ENCODE results near the gene RIBC2.
A peak's percentile ranks its signal among the peaks of the same experiment; 100 is the strongest.

The RIBC2 gene

GRCh38 chr22:45398214-45398613 lies 15.3 kb upstream of the RIBC2 start:
- Histone ChIP-seq H3K36me3 (replicated peaks in 1 of 2; ENCODE audit: control insufficient read depth in 2 of 2, insufficient read depth in 2 of 2, low read length in 2 of 2) (no peaks in the 10 kb centered on the region), H3K23ac (ENCODE audit: low read depth, low read length, poor library complexity) (no peak overlapping the region), H3K79me1 (ENCODE audit: low read depth, low read length) (no peaks in the 10 kb centered on the region), H2BK120ac (ENCODE audit: low read depth, low read length) (no peak overlapping the region), H3K4me2 (ENCODE audit: insufficient read depth, low read length, poor library complexity, severe bottlenecking) (no peak overlapping the region), H2BK5ac (ENCODE audit: low read length) (no peak overlapping the region), H3K27me3 (ENCODE audit: control insufficient read depth in 3 of 3, insufficient read depth in 3 of 3, low read depth in 1 of 3, low read length in 3 of 3) (peaks cover 0 to 25% (median 0%) of the 10 kb centered on the region in 3 experiments), H2AK5ac (ENCODE audit: low read depth, low read length) (peak overlapping the region; percentile 41), H3K4me3 (ENCODE audit: low read length in 2 of 2) (no peak overlapping the region), H3K4me1 (ENCODE audit: control insufficient read depth in 2 of 2, insufficient read depth in 1 of 2, low read depth in 1 of 2, low read length in 2 of 2) (peaks cover 0 to 5% of the 10 kb centered on the region in 2 donors), H2AFZ (ENCODE audit: low read length) (no peak overlapping the region), H3K18ac (ENCODE audit: low read length) (peak overlapping the region; percentile 52), H4K8ac (ENCODE audit: low read depth, low read length) (no peak overlapping the region), H2BK15ac (ENCODE audit: low read length) (no peak overlapping the region), H3K14ac (ENCODE audit: low read length) (no peak overlapping the region), H4K91ac (ENCODE audit: low read depth, low read length, poor library complexity) (no peak overlapping the region), H2BK12ac (ENCODE audit: low read length) (no peak overlapping the region), H3K4ac (ENCODE audit: low read length) (no peak overlapping the region), H3K9me3 (replicated peaks in 1 of 2; ENCODE audit: control insufficient read depth in 2 of 2, insufficient read depth in 1 of 2, low read depth in 1 of 2, low read length in 2 of 2) (no peaks in the 10 kb centered on the region), H3K27ac (replicated peaks; ENCODE audit: low read length) (no peak overlapping the region), H3K9ac (ENCODE audit: low read depth, low read length, poor library complexity) (no peak overlapping the region)
- WGBS, 2 donors (ENCODE audit: extremely low coverage in 2 of 2, insufficient read length in 2 of 2, insufficient replicate concordance in 1 of 2) = no CpG with 5 or more reads among the region's 13 CpGs
- DNase-seq (ENCODE audit: low spot score) = no peak

GRCh38 chr22:45399712-45400445 lies 13.6 kb upstream of the RIBC2 start:
- no peak overlapping the region for H2AFZ ChIP-seq (ENCODE audit: low read length)
- H4K8ac ChIP-seq (ENCODE audit: low read depth, low read length) = no peak overlapping the region
- no peak overlapping the region for H2BK12ac ChIP-seq (ENCODE audit: low read length)
- no peak overlapping the region for H3K4me2 ChIP-seq (ENCODE audit: insufficient read depth, low read length, poor library complexity, severe bottlenecking)
- no peak overlapping the region for H2BK15ac ChIP-seq (ENCODE audit: low read length)
- H3K18ac ChIP-seq (ENCODE audit: low read length) = no peak overlapping the region
- WGBS, 2 donors (ENCODE audit: extremely low coverage in 2 of 2, insufficient read length in 2 of 2, insufficient replicate concordance in 1 of 2) = no CpG with 5 or more reads among the region's 5 CpGs
- no peak overlapping the region for H3K14ac ChIP-seq (ENCODE audit: low read length)
- no peak overlapping the region for H2AK5ac ChIP-seq (ENCODE audit: low read depth, low read length)
- no peak overlapping the region for H4K91ac ChIP-seq (ENCODE audit: low read depth, low read length, poor library complexity)
- H3K27ac ChIP-seq (replicated peaks; ENCODE audit: low read length) = no peak overlapping the region
- no peak overlapping the region for H3K4ac ChIP-seq (ENCODE audit: low read length)
- no peak overlapping the region for H2BK5ac ChIP-seq (ENCODE audit: low read length)
- no peak overlapping the region for H3K4me3 ChIP-seq (ENCODE audit: low read length in 2 of 2)
- no peaks in the 10 kb centered on the region for H3K9me3 ChIP-seq (replicated peaks in 1 of 2; ENCODE audit: control insufficient read depth in 2 of 2, insufficient read depth in 1 of 2, low read depth in 1 of 2, low read length in 2 of 2)
- no peaks in the 10 kb centered on the region for H3K36me3 ChIP-seq (replicated peaks in 1 of 2; ENCODE audit: control insufficient read depth in 2 of 2, insufficient read depth in 2 of 2, low read length in 2 of 2)
- DNase-seq (ENCODE audit: low spot score) = no peak
- H3K23ac ChIP-seq (ENCODE audit: low read depth, low read length, poor library complexity) = no peak overlapping the region
- no peak overlapping the region for H2BK120ac ChIP-seq (ENCODE audit: low read depth, low read length)
- no peak overlapping the region for H3K9ac ChIP-seq (ENCODE audit: low read depth, low read length, poor library complexity)
- peaks cover 0 to 16% (median 0%) of the 10 kb centered on the region in 3 experiments for H3K27me3 ChIP-seq (ENCODE audit: control insufficient read depth in 3 of 3, insufficient read depth in 3 of 3, low read depth in 1 of 3, low read length in 3 of 3)
- peaks cover 0 to 5% of the 10 kb centered on the region in 2 donors for H3K4me1 ChIP-seq (ENCODE audit: control insufficient read depth in 2 of 2, insufficient read depth in 1 of 2, low read depth in 1 of 2, low read length in 2 of 2)
- H3K79me1 ChIP-seq (ENCODE audit: low read depth, low read length) = no peaks in the 10 kb centered on the region

GRCh38 chr22:45402466-45402985 lies 11.0 kb upstream of the RIBC2 start:
- H2BK5ac ChIP-seq (ENCODE audit: low read length) = no peak overlapping the region
- no peak overlapping the region for H3K4ac ChIP-seq (ENCODE audit: low read length)
- H4K91ac ChIP-seq (ENCODE audit: low read depth, low read length, poor library complexity) = no peak overlapping the region
- no peak overlapping the region for H2BK12ac ChIP-seq (ENCODE audit: low read length)
- no peak overlapping the region for H3K9ac ChIP-seq (ENCODE audit: low read depth, low read length, poor library complexity)
- no peaks in the 10 kb centered on the region for H3K9me3 ChIP-seq (replicated peaks in 1 of 2; ENCODE audit: control insufficient read depth in 2 of 2, insufficient read depth in 1 of 2, low read depth in 1 of 2, low read length in 2 of 2)
- H3K4me1 ChIP-seq (ENCODE audit: control insufficient read depth in 2 of 2, insufficient read depth in 1 of 2, low read depth in 1 of 2, low read length in 2 of 2) = peaks cover 0 to 5% of the 10 kb centered on the region in 2 donors
- H3K36me3 ChIP-seq (replicated peaks in 1 of 2; ENCODE audit: control insufficient read depth in 2 of 2, insufficient read depth in 2 of 2, low read length in 2 of 2) = no peaks in the 10 kb centered on the region
- no peak overlapping the region for H2BK15ac ChIP-seq (ENCODE audit: low read length)
- no peak overlapping the region for H4K8ac ChIP-seq (ENCODE audit: low read depth, low read length)
- H3K18ac ChIP-seq (ENCODE audit: low read length) = no peak overlapping the region
- no CpG with 5 or more reads among the region's 3 CpGs for WGBS, 2 donors (ENCODE audit: extremely low coverage in 2 of 2, insufficient read length in 2 of 2, insufficient replicate concordance in 1 of 2)
- H3K23ac ChIP-seq (ENCODE audit: low read depth, low read length, poor library complexity) = no peak overlapping the region
- no peak overlapping the region for H2BK120ac ChIP-seq (ENCODE audit: low read depth, low read length)
- DNase-seq (ENCODE audit: low spot score) = no peak
- no peak overlapping the region for H3K27ac ChIP-seq (replicated peaks; ENCODE audit: low read length)
- no peak overlapping the region for H2AFZ ChIP-seq (ENCODE audit: low read length)
- H3K4me2 ChIP-seq (ENCODE audit: insufficient read depth, low read length, poor library complexity, severe bottlenecking) = no peak overlapping the region
- peaks cover 0 to 16% (median 0%) of the 10 kb centered on the region in 3 experiments for H3K27me3 ChIP-seq (ENCODE audit: control insufficient read depth in 3 of 3, insufficient read depth in 3 of 3, low read depth in 1 of 3, low read length in 3 of 3)
- H3K79me1 ChIP-seq (ENCODE audit: low read depth, low read length) = no peaks in the 10 kb centered on the region
- no peak overlapping the region for H3K14ac ChIP-seq (ENCODE audit: low read length)
- H2AK5ac ChIP-seq (ENCODE audit: low read depth, low read length) = no peak overlapping the region
- no peak overlapping the region for H3K4me3 ChIP-seq (ENCODE audit: low read length in 2 of 2)

GRCh38 chr22:45407793-45408192 lies 5.7 kb upstream of the RIBC2 start:
- Histone ChIP-seq H3K9me3 (replicated peaks in 1 of 2; ENCODE audit: control insufficient read depth in 2 of 2, insufficient read depth in 1 of 2, low read depth in 1 of 2, low read length in 2 of 2) (peaks cover 0 to 3% of the 10 kb centered on the region in 2 donors), H3K14ac (ENCODE audit: low read length) (no peak overlapping the region), H3K18ac (ENCODE audit: low read length) (no peak overlapping the region), H3K36me3 (replicated peaks in 1 of 2; ENCODE audit: control insufficient read depth in 2 of 2, insufficient read depth in 2 of 2, low read length in 2 of 2) (no peaks in the 10 kb centered on the region), H3K27me3 (ENCODE audit: control insufficient read depth in 3 of 3, insufficient read depth in 3 of 3, low read depth in 1 of 3, low read length in 3 of 3) (peaks cover 0 to 12% (median 2%) of the 10 kb centered on the region in 3 experiments), H2AK5ac (ENCODE audit: low read depth, low read length) (no peak overlapping the region), H2BK15ac (ENCODE audit: low read length) (no peak overlapping the region), H2BK5ac (ENCODE audit: low read length) (no peak overlapping the region), H3K23ac (ENCODE audit: low read depth, low read length, poor library complexity) (no peak overlapping the region), H2BK120ac (ENCODE audit: low read depth, low read length) (no peak overlapping the region), H3K4me2 (ENCODE audit: insufficient read depth, low read length, poor library complexity, severe bottlenecking) (no peak overlapping the region), H4K91ac (ENCODE audit: low read depth, low read length, poor library complexity) (no peak overlapping the region), H3K4me3 (ENCODE audit: low read length in 2 of 2) (no peak overlapping the region), H3K79me1 (ENCODE audit: low read depth, low read length) (no peaks in the 10 kb centered on the region), H3K4ac (ENCODE audit: low read length) (no peak overlapping the region), H3K27ac (replicated peaks; ENCODE audit: low read length) (no peak overlapping the region), H2AFZ (ENCODE audit: low read length) (no peak overlapping the region), H4K8ac (ENCODE audit: low read depth, low read length) (no peak overlapping the region), H2BK12ac (ENCODE audit: low read length) (no peak overlapping the region), H3K4me1 (ENCODE audit: control insufficient read depth in 2 of 2, insufficient read depth in 1 of 2, low read depth in 1 of 2, low read length in 2 of 2) (no peaks in the 10 kb centered on the region), H3K9ac (ENCODE audit: low read depth, low read length, poor library complexity) (no peak overlapping the region)
- 96% methylated on average over 2 of the region's 5 CpGs; no CpG with 5 or more reads in 1 of the 2 donors for WGBS, 2 donors (ENCODE audit: extremely low coverage in 2 of 2, insufficient read length in 2 of 2, insufficient replicate concordance in 1 of 2)
- DNase-seq (ENCODE audit: low spot score) = no peak

Measured in neuronal stem cell (in vitro differentiated cells).